Uterus (tissue), 4 donors: ENCODE measurements around the gene GALNT7. TPM values are rescaled to one million over a fixed set of nuclear protein-coding genes. Genes with fewer than 3 reads are reported as not detected.

Experiments
- DNase-seq, 2 donors: peaks; one replicate each; pipeline ENCODE4 v3.0.0-alpha.2; 2019 to 2020
- H3K27ac ChIP-seq, 2 donors: fragments of 200-600 bp; sonication (generic); 1 replicate in 1 of 2; 2 replicates in 1 of 2; pipeline ENCODE4 v1.5.1; 2016 to 2018
- H3K27me3 ChIP-seq, 2 donors: fragments of 200-600 bp; sonication (generic); one replicate each; pipeline ENCODE4 v1.5.1; 2018 to 2019; ENCODE audit warnings: control low read depth in 1 of 2
- H3K36me3 ChIP-seq, 2 donors: fragments of 200-600 bp; sonication (generic); one replicate each; pipeline ENCODE4 v1.5.1; 2019; ENCODE audit warnings: control low read depth in 1 of 2
- H3K4me1 ChIP-seq, 2 donors: fragments of 200-600 bp; sonication (generic); one replicate each; pipeline ENCODE4 v1.5.1; 2018 to 2019; ENCODE audit warnings: control low read depth in 1 of 2
- H3K4me3 ChIP-seq, 2 donors: fragments of 200-600 bp; sonication (generic); 1 replicate in 1 of 2; 2 replicates in 1 of 2; pipeline ENCODE4 v1.5.1; 2018 to 2019; ENCODE audit warnings: mild to moderate bottlenecking in 1 of 2
- H3K9me3 ChIP-seq, 2 donors: fragments of 200-600 bp; sonication (generic); one replicate each; pipeline ENCODE4 v1.5.1; 2019; ENCODE audit warnings: control low read depth in 1 of 2
- POLR2A ChIP-seq, 2 donors: fragments of 450-650 bp; IDR thresholded peaks; one replicate each; pipeline ENCODE4 v1.6.1; 2016; ENCODE audit warnings: antibody characterized with exemption in 2 of 2, mild to moderate bottlenecking in 1 of 2, moderate library complexity in 1 of 2
- intact Hi-C: fragments of 100-400 bp; cut with DNase I; formaldehyde crosslinking; loops from one replicate; pipeline ENCODE4 v1.15.1; 2023; ENCODE audit warnings: low total_unique reads
- total RNA-seq, 4 donors: library from RNA; depleted of rRNA in 3 of 4; stranded (reverse); fragments of >200 nt in 3 of 4; gene quantifications; one replicate each; pipeline versions ENCODE4 v1.1.0 to v1.2.4, GENCODE V29; 2014 to 2023
- TF ChIP-seq, protein P1 (sequence below), 4 experiments: fragments of 200-600 bp in 2 of 4; fragments of 450-650 bp in 2 of 4; sonication (generic) in 2 of 4; IDR thresholded peaks; one replicate each; pipeline ENCODE4 v1.5.1; 2016 to 2019; ENCODE audit warnings: antibody characterized with exemption in 4 of 4, mild to moderate bottlenecking in 2 of 4, moderate library complexity in 1 of 4
- donor health status: DM: yes; HTN: yes; CAD: no.

GALNT7 gene
- total RNA-seq, 4 donors from 2014 or later = 7.7 to 48.2 (median 19.2) TPM

DNA sequence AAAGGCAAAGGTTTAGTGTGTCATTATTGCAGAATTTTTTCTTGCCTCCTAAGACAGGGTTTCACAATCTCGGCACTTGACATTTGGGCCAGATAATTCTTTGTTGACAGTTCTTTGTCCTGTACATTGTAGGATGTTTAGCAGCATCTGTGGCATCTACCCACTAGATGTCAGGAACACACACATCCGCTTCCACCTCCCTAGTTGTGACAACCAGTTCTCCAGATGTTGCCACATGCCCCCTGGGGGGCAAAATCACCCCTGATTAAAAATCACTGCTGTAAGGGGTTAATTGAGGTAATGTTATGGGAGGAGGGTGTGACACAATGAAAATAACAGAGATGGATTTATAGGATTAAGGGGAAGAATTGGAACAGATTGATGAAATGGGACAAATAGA is 90.3 kb downstream of the GALNT7 start:
- peaks cover 0 to 6% of the 10 kb centered on the region in 2 donors for H3K4me1 ChIP-seq
- H3K27ac ChIP-seq = no peak overlapping the region
- H3K4me3 ChIP-seq = no peak overlapping the region
- H3K27me3 ChIP-seq = no peaks in the 10 kb centered on the region
- H3K36me3 ChIP-seq = no peaks in the 10 kb centered on the region
- no peaks in the 10 kb centered on the region for H3K9me3 ChIP-seq
- no peak for DNase-seq
- TF ChIP-seq POLR2A (IDR thresholded peaks at IDR 0.05) = no peak
- TF ChIP-seq, protein P1, sequence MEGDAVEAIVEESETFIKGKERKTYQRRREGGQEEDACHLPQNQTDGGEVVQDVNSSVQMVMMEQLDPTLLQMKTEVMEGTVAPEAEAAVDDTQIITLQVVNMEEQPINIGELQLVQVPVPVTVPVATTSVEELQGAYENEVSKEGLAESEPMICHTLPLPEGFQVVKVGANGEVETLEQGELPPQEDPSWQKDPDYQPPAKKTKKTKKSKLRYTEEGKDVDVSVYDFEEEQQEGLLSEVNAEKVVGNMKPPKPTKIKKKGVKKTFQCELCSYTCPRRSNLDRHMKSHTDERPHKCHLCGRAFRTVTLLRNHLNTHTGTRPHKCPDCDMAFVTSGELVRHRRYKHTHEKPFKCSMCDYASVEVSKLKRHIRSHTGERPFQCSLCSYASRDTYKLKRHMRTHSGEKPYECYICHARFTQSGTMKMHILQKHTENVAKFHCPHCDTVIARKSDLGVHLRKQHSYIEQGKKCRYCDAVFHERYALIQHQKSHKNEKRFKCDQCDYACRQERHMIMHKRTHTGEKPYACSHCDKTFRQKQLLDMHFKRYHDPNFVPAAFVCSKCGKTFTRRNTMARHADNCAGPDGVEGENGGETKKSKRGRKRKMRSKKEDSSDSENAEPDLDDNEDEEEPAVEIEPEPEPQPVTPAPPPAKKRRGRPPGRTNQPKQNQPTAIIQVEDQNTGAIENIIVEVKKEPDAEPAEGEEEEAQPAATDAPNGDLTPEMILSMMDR (IDR thresholded peaks at IDR 0.05) = no peak
- intact Hi-C loops = loop anchor here (10.0 kb wide), 1 partner anchor 244 kb away; no protein-coding TSS in a partner anchor

DNA sequence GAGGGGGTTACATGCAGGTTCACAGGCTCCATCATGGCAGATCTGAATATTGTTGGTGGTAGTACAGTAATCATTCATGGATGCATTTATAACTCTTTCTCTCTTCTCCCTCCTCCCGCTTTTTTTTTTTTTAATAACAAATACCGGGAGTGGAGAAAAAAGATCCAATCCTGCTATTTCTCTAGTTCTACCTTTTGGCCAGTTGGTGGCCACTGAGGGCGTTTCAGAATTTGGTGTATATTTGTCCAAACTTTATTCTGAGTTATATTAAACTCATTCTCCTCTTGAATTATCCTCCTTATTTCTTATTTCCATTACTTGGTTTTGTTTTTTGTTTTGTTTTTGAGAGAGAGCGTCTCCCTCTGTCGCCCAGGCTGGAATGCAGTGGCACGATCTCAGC is 90.7 kb downstream of the GALNT7 start:
- H3K4me1 ChIP-seq = peaks cover 0 to 6% of the 10 kb centered on the region in 2 donors
- H3K27me3 ChIP-seq = no peaks in the 10 kb centered on the region
- no peak overlapping the region for H3K4me3 ChIP-seq
- no peak for DNase-seq
- no peaks in the 10 kb centered on the region for H3K9me3 ChIP-seq
- intact Hi-C loops = loop anchor here (10.0 kb wide), 1 partner anchor 245 kb away; no protein-coding TSS in a partner anchor
- H3K27ac ChIP-seq = no peak overlapping the region
- no peaks in the 10 kb centered on the region for H3K36me3 ChIP-seq
- no peak for TF ChIP-seq POLR2A (IDR thresholded peaks at IDR 0.05)
- TF ChIP-seq, protein P1 (IDR thresholded peaks at IDR 0.05) = no peak

DNA sequence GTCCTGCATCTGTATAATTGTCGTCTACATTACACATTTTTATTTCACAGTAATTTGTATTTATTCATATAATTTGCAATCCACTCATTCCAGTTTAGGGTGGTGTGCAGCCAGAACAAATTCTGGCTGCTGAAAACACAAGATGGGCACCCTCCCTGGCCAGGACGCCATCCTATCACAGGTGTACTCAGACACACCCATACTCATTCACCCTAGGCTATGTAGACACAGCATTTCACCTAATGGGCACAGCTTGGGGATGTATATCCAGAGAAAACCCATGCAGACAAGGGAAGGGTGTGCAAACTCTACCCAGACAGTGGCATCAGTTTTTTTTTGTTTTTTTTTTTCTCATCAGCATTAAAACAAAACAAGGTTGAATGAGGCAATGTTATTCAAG is 92.4 kb downstream of the GALNT7 start:
- H3K27ac ChIP-seq = no peak overlapping the region
- TF ChIP-seq POLR2A (IDR thresholded peaks at IDR 0.05) = no peak
- TF ChIP-seq, protein P1 (IDR thresholded peaks at IDR 0.05) = no peak
- H3K27me3 ChIP-seq = no peaks in the 10 kb centered on the region
- no peak for DNase-seq
- no peaks in the 10 kb centered on the region for H3K4me1 ChIP-seq
- intact Hi-C loops = no loop called here
- H3K9me3 ChIP-seq = no peaks in the 10 kb centered on the region
- H3K36me3 ChIP-seq = no peaks in the 10 kb centered on the region
- no peak overlapping the region for H3K4me3 ChIP-seq

DNA sequence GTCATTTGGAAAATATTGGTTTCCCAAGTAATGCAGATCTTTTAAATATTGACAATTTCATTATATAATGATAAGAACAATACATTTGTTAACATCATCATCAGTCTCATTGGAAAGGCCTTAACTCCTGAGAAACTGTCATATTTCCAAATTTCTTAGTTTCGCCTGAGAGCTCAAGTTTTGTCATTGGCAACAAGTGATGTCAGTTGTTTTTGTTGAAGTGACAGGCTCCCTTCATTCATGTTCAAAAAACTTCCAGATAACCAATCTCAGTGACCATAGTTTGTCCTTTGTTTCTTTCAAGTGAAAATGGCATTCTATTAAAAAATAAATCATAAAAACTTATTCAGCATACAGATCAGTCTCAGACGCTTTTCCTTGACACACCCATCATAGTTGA is 93.8 kb downstream of the GALNT7 start:
- no peak overlapping the region for H3K4me3 ChIP-seq
- no peak for DNase-seq
- intact Hi-C loops = no loop called here
- no peak for TF ChIP-seq POLR2A (IDR thresholded peaks at IDR 0.05)
- TF ChIP-seq, protein P1 (IDR thresholded peaks at IDR 0.05) = no peak
- no peaks in the 10 kb centered on the region for H3K9me3 ChIP-seq
- no peaks in the 10 kb centered on the region for H3K36me3 ChIP-seq
- H3K4me1 ChIP-seq = no peaks in the 10 kb centered on the region
- H3K27me3 ChIP-seq = no peaks in the 10 kb centered on the region
- no peak overlapping the region for H3K27ac ChIP-seq

- intact Hi-C loops = no loop called here
- no peaks in the 10 kb centered on the region for H3K4me1 ChIP-seq
- H3K27ac ChIP-seq = peak overlapping the region; percentile 2 to 9
- TF ChIP-seq, protein P1 (IDR thresholded peaks at IDR 0.05) = no peak
- no peak for TF ChIP-seq POLR2A (IDR thresholded peaks at IDR 0.05)
- no peak overlapping the region for H3K4me3 ChIP-seq
- no peaks in the 10 kb centered on the region for H3K9me3 ChIP-seq
- DNase-seq = no peak
- H3K27me3 ChIP-seq = no peaks in the 10 kb centered on the region
- H3K36me3 ChIP-seq = no peaks in the 10 kb centered on the region
These were observed 95.6 kb downstream of the GALNT7 start for GRCh38 chr4:173264245-173264644.
